ENCODE measurements around the gene CHRM2.

- TF ChIP-seq CTCF (IDR thresholded peaks at IDR 0.05) = no peak
- no peak for TF ChIP-seq POLR2AphosphoS5 (IDR thresholded peaks at IDR 0.05)
- TF ChIP-seq POLR2A (IDR thresholded peaks at IDR 0.05; ENCODE audit: low read depth) = no peak
- no peak for TF ChIP-seq EP300 (IDR thresholded peaks at IDR 0.05)
These were observed 87.8 kb downstream of the CHRM2 start for GRCh38 chr7:136956232-136956631.
